ENCODE measurements around the gene ROBO3.
A peak's percentile ranks its signal among the peaks of the same experiment; 100 is the strongest.

ROBO3 gene

GRCh38 chr11:124876818-124877630, 11.8 kb downstream of the ROBO3 start:
- DNase-seq: no peak

GRCh38 chr11:124877631-124877909, 12.3 kb downstream of the ROBO3 start:
- DNase-seq: no peak

- no peak for DNase-seq
These were observed 12.9 kb downstream of the ROBO3 start for GRCh38 chr11:124877910-124878758.

GRCh38 chr11:124878759-124879492, 13.7 kb downstream of the ROBO3 start:
- DNase-seq: no peak

- DNase-seq: no peak
These were observed 14.5 kb downstream of the ROBO3 start for GRCh38 chr11:124879493-124880289.

- no peak for DNase-seq
These were observed 15.0 kb downstream of the ROBO3 start for GRCh38 chr11:124880290-124880611.

DNA sequence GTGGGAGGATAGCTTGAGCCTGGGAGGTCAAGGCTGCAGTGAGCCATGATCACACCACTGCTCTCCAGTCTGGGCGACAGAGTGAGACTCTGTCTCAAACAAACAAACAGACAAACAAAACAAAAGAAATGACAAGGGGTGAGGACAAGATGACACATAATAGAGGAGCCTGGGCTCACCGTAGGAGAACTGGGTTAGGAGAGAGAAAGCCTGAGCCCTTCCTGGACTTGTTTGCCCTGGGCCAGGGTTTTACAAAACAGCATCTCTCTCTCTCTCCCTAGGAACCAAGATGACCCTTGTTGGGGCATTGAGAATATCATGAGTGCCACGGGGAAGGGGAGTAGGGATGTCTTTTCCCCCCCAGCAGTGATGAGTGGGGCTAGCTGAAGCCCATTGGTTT, 15.7 kb downstream of the ROBO3 start:
- no peak for DNase-seq

DNA sequence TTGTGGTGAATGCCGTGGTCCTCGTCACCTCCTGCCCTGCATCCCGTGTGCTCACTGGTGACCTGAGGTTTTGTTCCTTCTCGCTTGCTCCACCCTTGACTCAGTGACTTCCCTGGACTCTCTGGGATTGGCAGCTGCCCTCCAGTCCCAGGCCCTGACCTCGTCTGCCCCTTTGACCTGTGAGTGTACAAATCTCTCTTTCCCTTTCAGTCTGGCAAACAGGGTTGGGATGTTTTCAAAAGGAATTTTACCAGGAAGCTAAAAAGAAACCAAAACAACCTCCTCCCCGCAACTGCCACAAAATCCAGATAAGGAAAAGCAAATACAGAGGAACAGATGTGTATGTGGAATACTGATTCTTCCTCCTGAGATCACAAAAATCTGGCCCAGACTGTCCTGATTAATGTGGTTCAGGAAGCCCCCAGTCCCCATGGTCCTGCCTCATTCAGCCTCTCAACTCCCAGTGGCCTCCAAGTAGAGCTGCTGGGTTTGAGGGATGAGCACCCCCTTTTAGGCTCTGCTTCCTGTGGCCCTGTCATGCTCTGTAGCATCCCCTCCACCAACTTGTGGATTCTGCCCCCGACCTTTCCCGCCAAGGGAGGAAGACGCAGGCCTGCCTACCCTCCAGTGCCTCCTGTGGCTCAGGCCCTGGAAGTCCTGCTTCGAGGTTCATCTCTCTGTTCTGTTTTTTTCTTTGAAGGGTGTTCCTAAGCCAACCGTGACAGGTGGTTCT, 17.3 kb downstream of the ROBO3 start:
- DNase-seq: no peak

- no peak for DNase-seq
These were observed 19.1 kb downstream of the ROBO3 start for GRCh38 chr11:124884340-124884739.

DNA sequence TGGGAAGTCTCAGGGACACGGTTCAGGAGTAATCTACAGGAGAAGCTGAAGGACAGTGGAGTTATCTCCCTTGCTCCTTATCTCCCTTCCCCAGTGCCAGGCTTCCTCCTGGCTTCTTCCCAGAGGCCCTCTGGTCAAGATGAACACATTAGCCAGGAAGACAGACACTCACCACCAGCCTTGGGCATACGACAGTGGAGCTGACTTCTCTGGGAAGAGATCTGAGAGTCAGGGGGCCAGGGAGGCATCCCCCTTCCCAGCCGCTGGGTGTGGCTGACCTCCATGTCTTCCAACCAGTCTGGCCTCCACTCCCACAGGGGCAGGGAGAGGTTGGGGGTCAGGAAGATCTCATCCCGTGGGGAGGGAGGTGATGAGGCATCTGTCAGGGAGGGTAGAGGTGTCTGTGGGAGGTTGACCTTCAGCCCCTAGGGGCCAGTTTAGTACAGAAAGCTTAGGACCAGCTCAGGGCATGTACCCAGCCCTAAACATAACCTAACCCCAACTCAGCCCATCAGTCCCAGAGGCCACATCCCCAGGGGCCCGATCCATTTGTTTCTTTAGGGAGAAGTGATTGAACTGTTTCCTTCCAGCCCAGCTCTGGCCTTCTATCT, 19.7 kb downstream of the ROBO3 start:
- no peak for DNase-seq

DNA sequence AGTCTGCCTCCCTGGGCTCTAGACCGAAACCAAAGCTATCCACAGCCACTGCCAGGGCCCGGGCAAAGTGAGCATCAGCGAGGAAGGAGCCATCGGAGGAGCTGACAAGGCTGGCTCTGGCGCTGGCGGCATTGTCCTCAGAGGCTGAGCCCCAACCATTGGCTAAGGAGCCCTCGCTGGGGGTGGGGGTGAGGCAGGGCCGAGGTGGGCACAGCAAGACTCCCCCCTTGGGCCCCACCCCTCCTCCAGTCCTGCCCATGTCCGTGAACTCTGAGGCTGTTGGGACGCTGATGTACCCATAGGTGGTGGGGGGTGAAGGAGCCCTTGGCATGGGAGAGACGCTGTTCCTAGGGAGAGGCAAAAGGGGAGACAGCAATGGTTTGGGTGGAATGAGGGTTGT, 21.2 kb downstream of the ROBO3 start:
- DNase-seq: no peak

- no peak for DNase-seq
These were observed 21.9 kb downstream of the ROBO3 start for GRCh38 chr11:124886978-124887666.

GRCh38 chr11:124887667-124888013, 22.4 kb downstream of the ROBO3 start:
- DNase-seq: no peak

DNA sequence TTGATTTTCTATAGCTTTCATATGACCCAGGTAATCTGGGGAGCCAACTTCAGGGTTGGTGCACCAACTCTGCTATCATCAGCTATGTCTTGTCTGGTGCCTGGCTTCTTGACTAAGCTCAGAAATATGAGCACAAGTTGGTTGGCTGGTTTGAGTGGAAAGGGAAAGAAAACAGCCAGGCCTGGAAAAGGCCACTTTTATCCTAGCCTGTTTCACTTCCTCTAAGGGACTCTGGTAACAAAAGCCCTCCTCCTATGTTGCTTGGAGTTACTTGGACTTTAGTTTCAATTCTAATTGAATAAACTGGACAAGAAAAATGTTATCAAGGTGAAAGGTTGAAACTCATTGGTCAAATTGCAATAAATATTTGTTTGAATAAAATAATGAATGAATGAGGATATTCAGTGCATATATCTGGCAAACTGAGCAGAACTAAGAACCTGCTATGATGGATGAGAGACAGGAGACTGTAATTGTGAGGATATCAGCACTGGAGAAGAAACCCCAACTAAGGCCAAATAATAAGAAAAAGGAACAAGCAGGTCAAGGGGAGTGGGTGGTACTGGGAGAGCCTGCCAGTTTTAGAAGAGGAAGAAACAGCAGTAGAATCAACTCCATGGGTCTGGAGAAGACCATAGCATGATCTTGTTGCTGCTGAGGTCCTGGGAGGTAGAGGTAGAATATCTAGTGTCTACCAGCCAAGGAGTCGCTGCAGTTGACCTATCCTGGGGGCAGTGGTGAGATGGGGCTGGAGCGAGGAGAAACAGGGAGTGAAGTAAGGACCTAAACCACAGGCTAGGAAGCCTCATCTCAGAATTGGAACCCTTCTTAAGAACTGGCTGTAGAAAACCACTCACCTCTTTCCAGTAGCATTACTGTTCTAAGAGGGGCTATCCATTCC, 24.2 kb downstream of the ROBO3 start:
- DNase-seq: no peak

- DNase-seq: no peak
These were observed 24.9 kb downstream of the ROBO3 start for GRCh38 chr11:124890151-124890550.

- DNase-seq: no peak
These were observed 25.6 kb downstream of the ROBO3 start for GRCh38 chr11:124890683-124891372.

DNA sequence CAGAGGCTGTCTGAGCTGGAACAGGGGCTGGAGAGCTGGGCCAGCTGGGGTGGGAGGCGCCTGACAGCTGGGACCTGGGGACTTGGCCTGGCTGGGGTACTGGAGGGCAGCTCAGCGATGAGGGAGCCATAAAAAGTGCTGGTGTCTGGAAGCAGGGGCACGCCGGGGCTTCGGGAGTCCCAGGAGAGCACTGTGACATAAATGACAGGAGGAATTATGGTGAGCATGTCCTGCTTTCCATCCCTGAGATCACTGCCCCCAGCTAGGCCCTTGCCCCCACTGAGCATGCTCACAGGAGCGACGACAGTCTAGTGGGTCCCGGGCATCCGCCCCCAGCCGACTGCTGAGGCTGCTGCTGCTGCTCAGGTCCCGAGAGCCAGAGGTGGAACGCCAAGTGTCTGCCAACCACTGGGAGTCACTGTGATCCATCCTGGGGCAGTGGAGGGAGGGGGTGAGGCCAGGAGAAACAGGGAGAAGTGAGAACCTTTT, 26.2 kb downstream of the ROBO3 start:
- DNase-seq: peak; percentile 60

GRCh38 chr11:124892146-124892545, 26.9 kb downstream of the ROBO3 start:
- peak; percentile 27 for DNase-seq

- no peak for DNase-seq
These were observed 27.7 kb downstream of the ROBO3 start for GRCh38 chr11:124892750-124893454.
